ENCODE measurements around the gene WNT1.

The WNT1 gene

GRCh38 chr12:48947727-48948126 lies 30.4 kb upstream of the WNT1 start:
- no peak for DNase-seq (ENCODE audit: low read depth)
- H3K4me3 ChIP-seq (ENCODE audit: control insufficient read depth, low read depth, low read length): no peak overlapping the region
- no peak for TF ChIP-seq CTCF (conservative IDR thresholded peaks at IDR 0.05; ENCODE audit: control insufficient read depth, insufficient read depth, low read depth, low read length)

GRCh38 chr12:48952691-48953090 lies 25.4 kb upstream of the WNT1 start:
- DNase-seq (ENCODE audit: low read depth): no peak
- H3K4me3 ChIP-seq (ENCODE audit: control insufficient read depth, low read depth, low read length): no peak overlapping the region
- no peak for TF ChIP-seq CTCF (conservative IDR thresholded peaks at IDR 0.05; ENCODE audit: control insufficient read depth, insufficient read depth, low read depth, low read length)

GRCh38 chr12:48954061-48954460 lies 24.1 kb upstream of the WNT1 start:
- no peak for TF ChIP-seq CTCF (conservative IDR thresholded peaks at IDR 0.05; ENCODE audit: control insufficient read depth, insufficient read depth, low read depth, low read length)
- H3K4me3 ChIP-seq (ENCODE audit: control insufficient read depth, low read depth, low read length): no peak overlapping the region

GRCh38 chr12:48954841-48955501 lies 23.2 kb upstream of the WNT1 start:
- DNase-seq (ENCODE audit: low read depth): no peak
- no peak overlapping the region for H3K4me3 ChIP-seq (ENCODE audit: control insufficient read depth, low read depth, low read length)
- no peak for TF ChIP-seq CTCF (conservative IDR thresholded peaks at IDR 0.05; ENCODE audit: control insufficient read depth, insufficient read depth, low read depth, low read length)

More at GRCh38 chr12:48954061-48954460, 24.1 kb upstream of the WNT1 start:
- no peak for DNase-seq (ENCODE audit: low read depth)

- no peak for TF ChIP-seq CTCF (conservative IDR thresholded peaks at IDR 0.05; ENCODE audit: control insufficient read depth, insufficient read depth, low read depth, low read length)
- H3K4me3 ChIP-seq (ENCODE audit: control insufficient read depth, low read depth, low read length): peak overlapping the region; percentile 98
- peak; percentile 95 for DNase-seq (ENCODE audit: low read depth)
Observed at GRCh38 chr12:48956279-48957140, 21.6 kb upstream of the WNT1 start.

- TF ChIP-seq CTCF (conservative IDR thresholded peaks at IDR 0.05; ENCODE audit: control insufficient read depth, insufficient read depth, low read depth, low read length): no peak
- peak; percentile 83 for DNase-seq (ENCODE audit: low read depth)
- peak within 1 kb of the TSS; percentile 98 for H3K4me3 ChIP-seq (ENCODE audit: control insufficient read depth, low read depth, low read length)
Observed at GRCh38 chr12:48957141-48958048, 20.7 kb upstream of the WNT1 start, which contains the start of gene ARF3. ARF3 (minus strand) TSS chr12:48957487; CDS start chr12:48941095, 16,392 bp downstream.

All from fibroblast of mammary gland (primary cell).